ENCODE results near the gene ALOX15B. TPM values are rescaled to one million over a fixed set of nuclear protein-coding genes. Genes with fewer than 3 reads are reported as not detected.

ALOX15B gene
- total and polyA plus RNA-seq, 2 of the 13 experiments (the other 11 are each of a cell fraction or from before 2014, with no cell fraction given), result not detected

DNA sequence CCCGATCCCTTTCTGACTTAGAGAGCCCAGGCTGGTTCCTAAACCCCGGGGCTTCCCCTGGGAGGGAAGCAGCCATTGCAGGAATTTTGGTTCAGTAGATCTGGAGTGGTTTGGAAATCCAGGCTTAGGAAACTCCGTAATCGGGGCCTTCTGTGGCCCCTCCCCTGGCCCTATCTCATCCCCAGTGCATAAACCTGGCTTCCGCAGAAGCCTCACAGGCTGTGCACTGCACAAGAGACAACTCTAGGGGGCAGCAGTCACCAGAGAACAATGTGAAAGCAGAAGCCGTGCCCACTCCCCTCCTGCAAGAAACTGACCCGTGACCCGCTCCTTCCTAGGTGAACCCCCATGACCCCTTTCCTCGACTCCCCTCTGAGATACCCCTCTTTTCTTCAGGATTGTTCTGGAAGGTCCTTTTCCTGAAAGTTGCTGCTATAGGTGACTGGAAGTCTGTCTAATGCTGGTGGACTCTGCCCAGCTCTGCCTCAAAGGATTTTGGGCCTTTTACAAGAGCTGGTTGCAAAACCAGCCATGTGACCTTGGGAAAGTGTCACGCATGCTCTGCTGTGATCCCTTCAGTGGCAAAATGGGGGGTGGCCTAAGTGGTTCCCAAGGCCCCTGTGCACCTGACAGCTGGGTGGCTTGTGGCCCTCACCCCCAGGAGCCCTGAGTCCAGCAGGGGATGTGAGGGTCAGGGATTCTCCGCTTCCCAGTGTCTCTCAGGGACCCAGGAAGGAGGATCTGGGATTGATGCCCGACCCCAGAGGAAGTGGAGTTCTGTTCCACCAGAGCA is 22.0 kb upstream of the ALOX15B start (continued):
- TF ChIP-seq HOXA9 (CRISPR knock-in tag; IDR thresholded peaks at IDR 0.05; ENCODE audit: borderline replicate concordance), result no peak
- no peak for TF ChIP-seq DMTF1 (CRISPR knock-in tag; IDR thresholded peaks at IDR 0.05)
- peak; percentile 48; the same call in 1 of the 2 replicates for TF ChIP-seq ZNF563 (CRISPR knock-in tag; IDR thresholded peaks at IDR 0.05)
- no peak for TF ChIP-seq ZBTB3 (CRISPR knock-in tag; IDR thresholded peaks at IDR 0.05; ENCODE audit: borderline replicate concordance, low read depth)
- TF ChIP-seq ZNF138 (CRISPR knock-in tag; IDR thresholded peaks at IDR 0.05; ENCODE audit: low read depth), result no peak
- TF ChIP-seq POLR2AphosphoS2 (IDR thresholded peaks at IDR 0.05; ENCODE audit: low read depth, low read length), result no peak
- TF ChIP-seq, protein P1, sequence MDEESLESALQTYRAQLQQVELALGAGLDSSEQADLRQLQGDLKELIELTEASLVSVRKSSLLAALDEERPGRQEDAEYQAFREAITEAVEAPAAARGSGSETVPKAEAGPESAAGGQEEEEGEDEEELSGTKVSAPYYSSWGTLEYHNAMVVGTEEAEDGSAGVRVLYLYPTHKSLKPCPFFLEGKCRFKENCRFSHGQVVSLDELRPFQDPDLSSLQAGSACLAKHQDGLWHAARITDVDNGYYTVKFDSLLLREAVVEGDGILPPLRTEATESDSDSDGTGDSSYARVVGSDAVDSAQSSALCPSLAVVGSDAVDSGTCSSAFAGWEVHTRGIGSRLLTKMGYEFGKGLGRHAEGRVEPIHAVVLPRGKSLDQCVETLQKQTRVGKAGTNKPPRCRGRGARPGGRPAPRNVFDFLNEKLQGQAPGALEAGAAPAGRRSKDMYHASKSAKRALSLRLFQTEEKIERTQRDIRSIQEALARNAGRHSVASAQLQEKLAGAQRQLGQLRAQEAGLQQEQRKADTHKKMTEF (CRISPR knock-in tag; IDR thresholded peaks at IDR 0.05), result 0 out of 2 replicates have a peak, but pooled peaks have one; percentile 20
- TF ChIP-seq ATF3 (CRISPR knock-in tag; IDR thresholded peaks at IDR 0.05), result no peak
- no peak for TF ChIP-seq ZNF20 (CRISPR knock-in tag; IDR thresholded peaks at IDR 0.05)
- TF ChIP-seq ZFP1 (CRISPR knock-in tag; IDR thresholded peaks at IDR 0.05), result no peak
- TF ChIP-seq RAD21 (CRISPR knock-in tag; IDR thresholded peaks at IDR 0.05), result peak; percentile 54; the same call in 1 of the 2 replicates
- peak; percentile 61; the same call in 1 of the 2 replicates for TF ChIP-seq MAX (IDR thresholded peaks at IDR 0.05)
- no peak for TF ChIP-seq CBX1 (IDR thresholded peaks at IDR 0.05; ENCODE audit: low read depth)
- peak; percentile 23; the same call in 1 of the 2 replicates for TF ChIP-seq MEF2D (CRISPR knock-in tag; IDR thresholded peaks at IDR 0.05)
- TF ChIP-seq, protein P2, sequence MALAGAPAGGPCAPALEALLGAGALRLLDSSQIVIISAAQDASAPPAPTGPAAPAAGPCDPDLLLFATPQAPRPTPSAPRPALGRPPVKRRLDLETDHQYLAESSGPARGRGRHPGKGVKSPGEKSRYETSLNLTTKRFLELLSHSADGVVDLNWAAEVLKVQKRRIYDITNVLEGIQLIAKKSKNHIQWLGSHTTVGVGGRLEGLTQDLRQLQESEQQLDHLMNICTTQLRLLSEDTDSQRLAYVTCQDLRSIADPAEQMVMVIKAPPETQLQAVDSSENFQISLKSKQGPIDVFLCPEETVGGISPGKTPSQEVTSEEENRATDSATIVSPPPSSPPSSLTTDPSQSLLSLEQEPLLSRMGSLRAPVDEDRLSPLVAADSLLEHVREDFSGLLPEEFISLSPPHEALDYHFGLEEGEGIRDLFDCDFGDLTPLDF (CRISPR knock-in tag; IDR thresholded peaks at IDR 0.05), result no peak
- no peak for TF ChIP-seq SIN3B (IDR thresholded peaks at IDR 0.05; ENCODE audit: low read length)
- TF ChIP-seq ZFX (CRISPR knock-in tag; IDR thresholded peaks at IDR 0.05; ENCODE audit: low read depth), result peak; percentile 52
- TF ChIP-seq IRF2 (CRISPR knock-in tag; IDR thresholded peaks at IDR 0.05), result peak; percentile 31; the same call in 1 of the 2 replicates
- TF ChIP-seq IKZF1 (IDR thresholded peaks at IDR 0.05), result no peak
- no peak for TF ChIP-seq IRF1 (CRISPR knock-in tag; IDR thresholded peaks at IDR 0.05; ENCODE audit: low read depth)
- TF ChIP-seq ZNF10 (CRISPR knock-in tag; IDR thresholded peaks at IDR 0.05; ENCODE audit: borderline replicate concordance, low read depth), result no peak
- TF ChIP-seq, protein P3, sequence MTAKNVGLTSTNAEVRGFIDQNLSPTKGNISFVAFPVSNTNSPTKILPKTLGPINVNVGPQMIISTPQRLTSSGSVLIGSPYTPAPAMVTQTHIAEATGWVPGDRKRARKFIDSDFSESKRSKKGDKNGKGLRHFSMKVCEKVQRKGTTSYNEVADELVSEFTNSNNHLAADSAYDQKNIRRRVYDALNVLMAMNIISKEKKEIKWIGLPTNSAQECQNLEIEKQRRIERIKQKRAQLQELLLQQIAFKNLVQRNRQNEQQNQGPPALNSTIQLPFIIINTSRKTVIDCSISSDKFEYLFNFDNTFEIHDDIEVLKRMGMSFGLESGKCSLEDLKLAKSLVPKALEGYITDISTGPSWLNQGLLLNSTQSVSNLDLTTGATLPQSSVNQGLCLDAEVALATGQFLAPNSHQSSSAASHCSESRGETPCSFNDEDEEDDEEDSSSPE (CRISPR knock-in tag; IDR thresholded peaks at IDR 0.05), result 0 out of 2 replicates have a peak, but pooled peaks have one; percentile 32
